GM19351 (cell line): ENCODE measurements around the gene FAM20A.
A peak's percentile ranks its signal among the peaks of the same experiment; 100 is the strongest.

ENCODE experiments used
- ATAC-seq: cut with Tn5 transposase; IDR thresholded peaks from one replicate; pipeline ENCODE4 v1.9.1; 2021; ENCODE audit warnings: mild to moderate bottlenecking, moderate library complexity; ENCODE audit not compliant: unreplicated experiment

FAM20A gene

GRCh38 chr17:68570526-68570925 is 30.6 kb downstream of the FAM20A start:
- ATAC-seq: no peak

- no peak for ATAC-seq
These were observed 31.8 kb downstream of the FAM20A start for GRCh38 chr17:68569346-68569745.

GRCh38 chr17:68568581-68568980 is 32.6 kb downstream of the FAM20A start:
- no peak for ATAC-seq

- no peak for ATAC-seq
These were observed 33.6 kb downstream of the FAM20A start for GRCh38 chr17:68567581-68567980.

- ATAC-seq: no peak
These were observed 34.1 kb downstream of the FAM20A start for GRCh38 chr17:68567035-68567434.

GRCh38 chr17:68566442-68566738 is 34.8 kb downstream of the FAM20A start:
- ATAC-seq: no peak

GRCh38 chr17:68565661-68566441 is 35.3 kb downstream of the FAM20A start:
- no peak for ATAC-seq

GRCh38 chr17:68564415-68565111 is 36.6 kb downstream of the FAM20A start:
- ATAC-seq: no peak

- ATAC-seq: no peak
These were observed 38.4 kb downstream of the FAM20A start for GRCh38 chr17:68562736-68563135.

GRCh38 chr17:68560966-68561720 is 40.0 kb downstream of the FAM20A start:
- no peak for ATAC-seq

- no peak for ATAC-seq
These were observed 41.9 kb downstream of the FAM20A start for GRCh38 chr17:68559316-68559715.

- no peak for ATAC-seq
These were observed 44.6 kb downstream of the FAM20A start for GRCh38 chr17:68556551-68556950.

GRCh38 chr17:68544111-68544915 is 56.9 kb downstream of the FAM20A start:
- ATAC-seq: no peak

- no peak for ATAC-seq
These were observed 58.3 kb downstream of the FAM20A start for GRCh38 chr17:68542698-68543463.

GRCh38 chr17:68541816-68542215 is 59.4 kb downstream of the FAM20A start:
- ATAC-seq: no peak

- no peak for ATAC-seq
These were observed 60.2 kb downstream of the FAM20A start for GRCh38 chr17:68540981-68541380.

- ATAC-seq: peak; percentile 59
These were observed 61.4 kb downstream of the FAM20A start for GRCh38 chr17:68539548-68540467.

GRCh38 chr17:68535922-68536321 is 65.2 kb downstream of the FAM20A start:
- no peak for ATAC-seq

GRCh38 chr17:68534695-68535088 is 66.5 kb downstream of the FAM20A start:
- ATAC-seq: no peak
